Neuronal stem cell (in vitro differentiated cells): Measurements from ENCODE around the gene TEX19.

Experiments
- DNase-seq: peaks from one replicate; pipeline ENCODE4 v3.0.0-alpha.2; 2013; ENCODE audit warnings: low spot score
- H2AFZ ChIP-seq: one replicate; pipeline ENCODE4 v1.6.1; 2013; ENCODE audit warnings: mild to moderate bottlenecking, low read length, inconsistent platforms
- H2AK5ac ChIP-seq: 2 replicates; pipeline ENCODE4 v1.6.1; 2013; ENCODE audit warnings: low read depth, mild to moderate bottlenecking, inconsistent platforms, low read length, moderate library complexity, mixed read lengths
- H2BK120ac ChIP-seq: 2 replicates; pipeline ENCODE4 v1.6.1; 2013; ENCODE audit warnings: low read depth, mild to moderate bottlenecking, inconsistent platforms, low read length, moderate library complexity, mixed read lengths
- H2BK12ac ChIP-seq: one replicate; pipeline ENCODE4 v1.6.1; 2013; ENCODE audit warnings: low read length, inconsistent platforms
- H2BK15ac ChIP-seq: 2 replicates; pipeline ENCODE4 v1.6.1; 2013; ENCODE audit warnings: mild to moderate bottlenecking, low read length, inconsistent platforms, mixed read lengths
- H2BK5ac ChIP-seq: one replicate; pipeline ENCODE4 v1.6.1; 2013; ENCODE audit warnings: inconsistent platforms, mild to moderate bottlenecking, low read length, moderate library complexity
- H3K14ac ChIP-seq: one replicate; pipeline ENCODE4 v1.6.1; 2013; ENCODE audit warnings: low read length, inconsistent platforms
- H3K18ac ChIP-seq: 2 replicates; pipeline ENCODE4 v1.6.1; 2013; ENCODE audit warnings: low read length, inconsistent platforms
- H3K23ac ChIP-seq: 2 replicates; pipeline ENCODE4 v1.6.1; 2013; ENCODE audit warnings: low read depth, mild to moderate bottlenecking, mixed read lengths, low read length, inconsistent platforms; ENCODE audit not compliant: poor library complexity
- H3K27ac ChIP-seq: replicated peaks from 3 replicates; pipeline ENCODE4 v1.5.1; 2013; ENCODE audit warnings: low read length, inconsistent platforms
- H3K27me3 ChIP-seq, 3 experiments: 2 replicates each; pipeline ENCODE4 v1.6.1; 2013; ENCODE audit warnings: low read length in 3 of 3, mild to moderate bottlenecking in 2 of 3, inconsistent platforms in 1 of 3, low read depth in 1 of 3, mixed read lengths in 1 of 3, moderate library complexity in 1 of 3; ENCODE audit not compliant: control insufficient read depth in 3 of 3, insufficient read depth in 3 of 3
- H3K36me3 ChIP-seq, 2 donors: replicated peaks in 1 of 2; 2 replicates each; pipeline ENCODE4 v1.6.1; 2013; ENCODE audit warnings: low read length in 2 of 2; ENCODE audit not compliant: control insufficient read depth in 2 of 2, insufficient read depth in 2 of 2
- H3K4ac ChIP-seq: 2 replicates; pipeline ENCODE4 v1.6.1; 2013; ENCODE audit warnings: inconsistent platforms, mild to moderate bottlenecking, low read length, moderate library complexity
- H3K4me1 ChIP-seq, 2 donors: 1 replicate in 1 of 2; 2 replicates in 1 of 2; pipeline ENCODE4 v1.6.1; 2013; ENCODE audit warnings: low read length in 2 of 2, low read depth in 1 of 2; ENCODE audit not compliant: control insufficient read depth in 2 of 2, insufficient read depth in 1 of 2
- H3K4me2 ChIP-seq: one replicate; pipeline ENCODE4 v1.6.1; 2013; ENCODE audit warnings: mild to moderate bottlenecking, low read length, inconsistent platforms; ENCODE audit not compliant: insufficient read depth, poor library complexity, severe bottlenecking
- H3K4me3 ChIP-seq, 2 donors: 2 replicates each; pipeline ENCODE4 v1.5.1; 2013; ENCODE audit warnings: low read length in 2 of 2, mild to moderate bottlenecking in 2 of 2, inconsistent platforms in 1 of 2, moderate library complexity in 1 of 2
- H3K79me1 ChIP-seq: one replicate; pipeline ENCODE4 v1.6.1; 2013; ENCODE audit warnings: low read depth, mild to moderate bottlenecking, inconsistent platforms, low read length, moderate library complexity
- H3K9ac ChIP-seq: one replicate; pipeline ENCODE4 v1.6.1; 2013; ENCODE audit warnings: mild to moderate bottlenecking, low read depth, low read length, inconsistent platforms; ENCODE audit not compliant: poor library complexity
- H3K9me3 ChIP-seq, 2 donors: replicated peaks in 1 of 2; 2 replicates each; pipeline versions ENCODE3 to v1.6.1; 2013; ENCODE audit warnings: low read length in 2 of 2, mild to moderate bottlenecking in 2 of 2, inconsistent platforms in 1 of 2, low read depth in 1 of 2, mixed read lengths in 1 of 2, moderate library complexity in 1 of 2; ENCODE audit not compliant: control insufficient read depth in 2 of 2, insufficient read depth in 1 of 2
- H4K8ac ChIP-seq: one replicate; pipeline ENCODE4 v1.6.1; 2013; ENCODE audit warnings: low read depth, mild to moderate bottlenecking, inconsistent platforms, low read length, moderate library complexity
- H4K91ac ChIP-seq: one replicate; pipeline ENCODE4 v1.6.1; 2013; ENCODE audit warnings: low read length, low read depth, mild to moderate bottlenecking, inconsistent platforms; ENCODE audit not compliant: poor library complexity
- WGBS, 2 donors: extraction: QIAGEN DNeasy Blood & Tissue Kit; methylation state at CpG; one replicate each; pipeline ENCODE4 v1.1.7; 2013; ENCODE audit warnings: missing lambda C conversion rate in 2 of 2, mixed read lengths in 1 of 2; ENCODE audit not compliant: insufficient read length in 2 of 2, insufficient replicate concordance in 1 of 2; ENCODE audit errors: extremely low coverage in 2 of 2; 5-methylcytosine and 5-hydroxymethylcytosine counted together

TEX19 gene

DNA sequence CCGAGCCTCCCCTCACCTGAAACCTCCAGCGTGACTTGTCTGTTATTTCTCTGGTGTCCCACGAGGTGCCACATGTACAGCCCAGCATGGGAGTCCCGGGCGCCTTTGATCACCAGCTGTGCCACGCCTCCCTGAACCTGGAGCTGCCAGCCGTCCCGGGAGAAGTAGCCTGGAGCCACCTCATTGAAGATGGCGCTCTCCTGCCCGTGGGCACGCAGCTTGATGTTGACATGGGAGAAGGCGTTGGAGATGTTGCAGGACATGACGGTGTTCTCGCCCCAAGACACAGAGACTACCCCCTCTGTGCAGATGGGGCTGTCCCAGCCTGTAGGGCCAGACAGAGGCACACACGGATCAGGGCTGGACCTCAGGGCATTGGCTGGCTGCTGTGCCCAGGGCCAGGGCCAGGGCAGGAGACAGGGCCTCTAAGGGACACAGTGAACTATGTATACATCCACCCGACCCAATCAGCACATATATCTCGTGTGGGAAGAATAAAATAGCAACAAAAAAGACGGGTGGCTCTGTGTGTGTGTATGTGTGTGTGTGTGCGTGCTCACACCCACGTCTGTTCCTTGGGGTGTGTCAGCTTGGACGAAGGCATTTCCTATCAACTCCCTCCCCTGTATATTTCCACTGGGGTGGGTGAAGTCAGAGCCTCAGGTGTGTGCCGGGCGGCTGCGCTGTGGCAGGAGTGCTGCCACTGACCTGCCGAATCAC is 34.3 kb upstream of the TEX19 start:
- Histone ChIP-seq H2BK120ac (peak overlapping the region; percentile 18), H4K8ac (no peak overlapping the region), H2BK12ac (peak overlapping the region; percentile 84), H3K4me1 (peaks cover 17 to 21% of the 10 kb centered on the region in 2 donors), H3K9ac (peak overlapping the region; percentile 50), H2BK5ac (no peak overlapping the region), H3K27me3 (peaks cover 0 to 76% (median 0%) of the 10 kb centered on the region in 3 experiments), H3K4ac (no peak overlapping the region), H3K4me2 (no peak overlapping the region), H2AFZ (no peak overlapping the region), H3K14ac (peak overlapping the region; percentile 82), H3K36me3 (no peaks in the 10 kb centered on the region), H3K27ac (no peak overlapping the region), H3K18ac (peak overlapping the region; percentile 35), H2AK5ac (peak overlapping the region; percentile 89), H2BK15ac (peak overlapping the region; percentile 93), H4K91ac (no peak overlapping the region), H3K79me1 (peaks cover under 1% of the 10 kb centered on the region), H3K4me3 (no peak overlapping the region), H3K23ac (peak overlapping the region; percentile 80), H3K9me3 (peaks cover 0 to under 1% of the 10 kb centered on the region in 2 donors)
- WGBS, 2 donors, result no CpG with 5 or more reads among the region's 25 CpGs
- no peak for DNase-seq

DNA sequence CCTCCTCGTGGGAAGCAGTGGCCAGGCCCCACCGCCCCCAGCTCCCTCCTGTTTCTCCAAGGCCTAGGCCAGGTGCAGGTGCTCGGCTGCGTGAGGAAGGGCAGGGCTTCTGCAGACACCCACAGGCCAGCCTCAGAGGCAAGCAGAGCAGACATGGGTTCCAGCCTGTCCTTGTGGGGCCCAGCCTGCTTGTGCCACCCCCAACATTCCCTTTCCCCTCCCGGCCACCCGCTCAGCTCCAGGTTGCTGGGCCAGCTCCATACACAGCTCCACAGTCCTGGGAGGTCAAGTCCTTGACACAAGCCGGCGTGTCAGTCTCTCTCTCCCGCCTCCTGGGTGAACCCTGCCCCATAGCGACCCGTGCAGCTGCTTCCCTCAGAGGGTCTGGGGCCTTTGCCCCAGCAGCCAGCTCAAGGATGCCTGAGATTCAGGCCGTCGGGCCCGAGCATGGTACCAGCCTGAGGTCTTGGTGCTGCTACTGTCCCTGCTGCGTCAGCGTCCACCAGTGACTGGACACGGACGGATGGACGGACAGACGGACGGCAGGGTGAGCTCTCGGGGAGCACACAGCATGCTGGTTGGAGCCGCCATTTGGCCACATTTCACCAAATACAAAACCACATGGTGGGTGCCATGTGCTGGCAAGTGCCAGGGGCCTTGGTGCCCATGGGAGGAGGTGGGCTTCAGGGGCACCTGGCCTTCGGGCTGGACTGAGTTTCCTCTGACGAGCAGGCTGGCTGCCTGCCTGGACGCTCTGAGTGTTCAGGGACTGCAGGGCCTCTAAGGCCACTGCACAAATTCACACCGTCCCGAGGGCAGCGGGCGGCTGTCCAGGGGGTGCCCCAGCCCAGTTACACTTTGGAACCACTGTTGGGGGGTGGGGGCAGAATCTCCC is 33.5 kb upstream of the TEX19 start:
- Histone ChIP-seq H2BK5ac (peak overlapping the region; percentile 29), H3K36me3 (no peaks in the 10 kb centered on the region), H3K4me3 (peak overlapping the region in 1 of 2 donors; percentile 61), H3K9me3 (no peaks in the 10 kb centered on the region), H3K23ac (peak overlapping the region; percentile 83), H3K4me2 (no peak overlapping the region), H3K18ac (peak overlapping the region; percentile 28), H3K4me1 (peaks cover 17 to 21% of the 10 kb centered on the region in 2 donors), H3K9ac (no peak overlapping the region), H2BK12ac (peak overlapping the region; percentile 84), H4K91ac (no peak overlapping the region), H3K14ac (peak overlapping the region; percentile 82), H3K4ac (peak overlapping the region; percentile 66), H4K8ac (no peak overlapping the region), H2BK120ac (no peak overlapping the region), H2AK5ac (peak overlapping the region; percentile 89), H3K27ac (no peak overlapping the region), H3K79me1 (no peaks in the 10 kb centered on the region), H2AFZ (no peak overlapping the region), H2BK15ac (peak overlapping the region; percentile 93), H3K27me3 (peaks cover 0 to 84% (median 0%) of the 10 kb centered on the region in 3 experiments)
- WGBS, 2 donors, result no CpG with 5 or more reads among the region's 30 CpGs
- DNase-seq, result no peak

DNA sequence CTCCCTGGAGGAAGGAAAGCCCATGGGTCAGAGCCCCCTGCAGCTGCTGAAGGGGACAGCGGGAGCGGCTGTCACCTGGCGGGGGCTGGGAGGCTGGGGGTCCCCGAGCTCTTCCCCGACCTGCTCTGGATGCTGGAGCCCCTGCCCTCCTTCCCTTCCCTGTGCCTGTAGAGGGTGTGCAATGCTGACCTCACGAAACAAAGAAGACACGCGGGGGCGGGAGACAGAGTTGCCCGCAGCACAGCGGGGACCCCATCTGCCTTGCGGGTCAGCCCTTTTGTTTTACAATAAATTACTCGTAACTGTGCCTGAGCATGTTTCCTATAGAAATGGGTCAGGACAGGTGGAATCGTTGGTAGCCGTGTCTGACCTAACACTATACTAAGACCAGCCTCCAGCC is 31.8 kb upstream of the TEX19 start:
- Histone ChIP-seq H2AFZ (no peak overlapping the region), H3K4ac (no peak overlapping the region), H2BK5ac (peak overlapping the region; percentile 84), H3K27ac (no peak overlapping the region), H3K4me2 (no peak overlapping the region), H3K14ac (no peak overlapping the region), H4K8ac (no peak overlapping the region), H3K9ac (no peak overlapping the region), H3K36me3 (no peaks in the 10 kb centered on the region), H3K4me1 (peaks cover 17 to 21% of the 10 kb centered on the region in 2 donors), H3K27me3 (peaks cover 1 to 93% (median 6%) of the 10 kb centered on the region in 3 experiments), H4K91ac (no peak overlapping the region), H3K23ac (no peak overlapping the region), H3K4me3 (no peak overlapping the region), H2AK5ac (peak overlapping the region; percentile 100), H2BK120ac (peak overlapping the region; percentile 67), H2BK12ac (peak overlapping the region; percentile 65), H3K18ac (peak overlapping the region; percentile 92), H2BK15ac (peak overlapping the region; percentile 16), H3K9me3 (no peaks in the 10 kb centered on the region), H3K79me1 (peaks cover under 1% of the 10 kb centered on the region)
- no peak for DNase-seq
- WGBS, 2 donors, result no CpG with 5 or more reads among the region's 15 CpGs

DNA sequence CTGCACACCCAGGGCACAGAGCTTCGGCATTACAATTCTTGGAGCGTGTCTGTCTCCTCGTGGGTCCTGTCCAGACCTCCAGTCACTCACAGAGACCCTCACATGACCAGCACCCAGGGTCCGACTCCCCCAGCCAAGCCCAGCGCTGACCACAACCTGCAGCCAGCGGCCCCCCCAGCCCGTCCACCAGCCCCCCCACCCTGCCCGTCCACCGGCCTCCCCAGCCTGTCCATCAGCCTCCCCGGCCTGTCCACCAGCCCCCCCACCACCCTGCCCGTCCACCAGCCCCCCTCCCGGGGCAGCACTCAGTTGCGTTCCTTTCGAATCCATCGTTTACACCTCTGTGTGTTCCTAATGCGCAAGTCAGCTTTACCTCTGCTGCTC is 31.3 kb upstream of the TEX19 start:
- Histone ChIP-seq H3K4me1 (peaks cover 17 to 25% of the 10 kb centered on the region in 2 donors), H3K9ac (no peak overlapping the region), H2AK5ac (peak overlapping the region; percentile 12)

More for the DNA sequence above, 31.3 kb upstream of the TEX19 start:
- H3K14ac ChIP-seq, result peak overlapping the region; percentile 10
- no peaks in the 10 kb centered on the region for H3K9me3 ChIP-seq
- H2BK12ac ChIP-seq, result peak overlapping the region; percentile 25
- no peak overlapping the region for H3K23ac ChIP-seq
- H4K8ac ChIP-seq, result no peak overlapping the region
- H2BK120ac ChIP-seq, result no peak overlapping the region
- no peaks in the 10 kb centered on the region for H3K36me3 ChIP-seq
- H2BK15ac ChIP-seq, result peak overlapping the region; percentile 19
- no peak overlapping the region for H4K91ac ChIP-seq
- no peak overlapping the region for H3K4ac ChIP-seq
- peaks cover 6 to 95% (median 10%) of the 10 kb centered on the region in 3 experiments for H3K27me3 ChIP-seq
- WGBS, 2 donors, result no CpG with 5 or more reads among the region's 16 CpGs
- peak overlapping the region; percentile 31 for H2BK5ac ChIP-seq
- no peak overlapping the region for H3K4me3 ChIP-seq
- DNase-seq, result no peak
- no peak overlapping the region for H2AFZ ChIP-seq
- H3K79me1 ChIP-seq, result peaks cover 2% of the 10 kb centered on the region
- H3K18ac ChIP-seq, result peak overlapping the region; percentile 92
- H3K27ac ChIP-seq, result no peak overlapping the region
- H3K4me2 ChIP-seq, result no peak overlapping the region
